ENCODE results near the gene LNX1.

DNA sequence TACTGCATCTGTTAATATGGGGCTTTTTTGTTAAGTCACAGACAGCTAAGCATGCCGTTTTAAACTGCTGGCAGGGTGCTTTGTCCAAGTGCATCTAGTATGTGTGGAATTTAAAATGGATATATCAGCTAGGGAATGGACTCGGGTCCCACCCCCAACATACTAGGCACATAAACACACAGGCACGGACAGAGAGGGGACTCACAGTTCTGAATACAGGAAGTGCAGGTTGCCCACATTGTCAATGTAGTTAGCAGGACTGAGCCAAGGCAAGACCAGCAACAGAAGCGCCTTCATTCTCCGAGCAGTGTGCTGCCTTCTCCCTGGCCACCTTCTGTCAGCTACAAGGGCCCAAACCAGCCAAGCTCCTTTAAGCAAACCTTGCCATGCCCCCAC lies 33.6 kb downstream of the LNX1 start:
- TF ChIP-seq POLR2AphosphoS5 (IDR thresholded peaks at IDR 0.05; ENCODE audit: low read depth) (no peak), REST (IDR thresholded peaks at IDR 0.05; ENCODE audit: insufficient replicate concordance, low read depth) (no peak), SPI1 (IDR thresholded peaks at IDR 0.05; ENCODE audit: borderline replicate concordance, low read depth) (peak; percentile 27; the same call in 1 of the 2 replicates)

All from HL-60 (cell line).